DND-41 (cell line): ENCODE data around the gene USP24.

Experiments
- CTCF ChIP-seq: IDR thresholded peaks from 2 replicates; pipeline ENCODE4 v1.5.1; 2012; ENCODE audit warnings: borderline replicate concordance, low read length, moderate library complexity, mild to moderate bottlenecking; ENCODE audit not compliant: poor library complexity, severe bottlenecking; ENCODE audit errors: extremely low read depth
- EZH2 ChIP-seq: IDR thresholded peaks from 3 replicates; pipeline ENCODE4 v1.6.1; 2012; ENCODE audit warnings: borderline replicate concordance, low read depth, mild to moderate bottlenecking, moderate library complexity, low read length, inconsistent platforms; ENCODE audit not compliant: severe bottlenecking

- TF ChIP-seq CTCF (no peak), EZH2 (no peak)
These were observed 136.7 kb downstream of the USP24 start for GRCh38 chr1:55078470-55078869.
